ENCODE measurements around the gene TAF13. TPM values are rescaled to one million over a fixed set of nuclear protein-coding genes. Genes with fewer than 3 reads are reported as not detected.

Gene TAF13
- total RNA-seq, 1 donor = 117 TPM

GRCh38 chr1:109113590-109114341, 38.0 kb upstream of the TAF13 start, which contains the start of gene ELAPOR1:
ELAPOR1 (plus strand) TSS chr1:109114115; CDS start chr1:109114184, 69 bp downstream.
- H3K4me3 ChIP-seq (ENCODE audit: low read depth, low read length) = peak within 1 kb of the TSS; percentile 33
- no peak for TF ChIP-seq CTCF (IDR thresholded peaks at IDR 0.05; ENCODE audit: insufficient read depth, low read depth, low read length)
- DNase-seq (ENCODE audit: low read depth) = peak; percentile 16

GRCh38 chr1:109112652-109113285, 37.0 kb upstream of the TAF13 start:
- peak overlapping the region; percentile 42 for H3K4me3 ChIP-seq (ENCODE audit: low read depth, low read length)
- peak; percentile 97 for TF ChIP-seq CTCF (IDR thresholded peaks at IDR 0.05; ENCODE audit: insufficient read depth, low read depth, low read length)
- peak; percentile 91 for DNase-seq (ENCODE audit: low read depth)

- H3K4me3 ChIP-seq (ENCODE audit: low read depth, low read length) = peak overlapping the region; percentile 42
- peak; percentile 58 for DNase-seq (ENCODE audit: low read depth)
- TF ChIP-seq CTCF (IDR thresholded peaks at IDR 0.05; ENCODE audit: insufficient read depth, low read depth, low read length) = peak; percentile 50
These were observed 36.4 kb upstream of the TAF13 start for GRCh38 chr1:109112056-109112651.

GRCh38 chr1:109111386-109112055, 35.7 kb upstream of the TAF13 start:
- peak; percentile 17 for DNase-seq (ENCODE audit: low read depth)
- no peak for TF ChIP-seq CTCF (IDR thresholded peaks at IDR 0.05; ENCODE audit: insufficient read depth, low read depth, low read length)
- H3K4me3 ChIP-seq (ENCODE audit: low read depth, low read length) = no peak overlapping the region

- no peak overlapping the region for H3K4me3 ChIP-seq (ENCODE audit: low read depth, low read length)
- no peak for TF ChIP-seq CTCF (IDR thresholded peaks at IDR 0.05; ENCODE audit: insufficient read depth, low read depth, low read length)
- DNase-seq (ENCODE audit: low read depth) = no peak
These were observed 34.1 kb upstream of the TAF13 start for GRCh38 chr1:109109906-109110305.

GRCh38 chr1:109107785-109108184, 32.0 kb upstream of the TAF13 start:
- no peak for TF ChIP-seq CTCF (IDR thresholded peaks at IDR 0.05; ENCODE audit: insufficient read depth, low read depth, low read length)
- DNase-seq (ENCODE audit: low read depth) = no peak
- no peak overlapping the region for H3K4me3 ChIP-seq (ENCODE audit: low read depth, low read length)

Measured in fibroblast of villous mesenchyme (primary cell).